GM19025 (cell line): ENCODE data around the gene DGKE.

Experiments
- ATAC-seq: cut with Tn5 transposase; IDR thresholded peaks from one replicate; pipeline ENCODE4 v1.9.1; 2021; ENCODE audit warnings: mild to moderate bottlenecking, low read depth, moderate library complexity; ENCODE audit not compliant: unreplicated experiment

DGKE gene

DNA sequence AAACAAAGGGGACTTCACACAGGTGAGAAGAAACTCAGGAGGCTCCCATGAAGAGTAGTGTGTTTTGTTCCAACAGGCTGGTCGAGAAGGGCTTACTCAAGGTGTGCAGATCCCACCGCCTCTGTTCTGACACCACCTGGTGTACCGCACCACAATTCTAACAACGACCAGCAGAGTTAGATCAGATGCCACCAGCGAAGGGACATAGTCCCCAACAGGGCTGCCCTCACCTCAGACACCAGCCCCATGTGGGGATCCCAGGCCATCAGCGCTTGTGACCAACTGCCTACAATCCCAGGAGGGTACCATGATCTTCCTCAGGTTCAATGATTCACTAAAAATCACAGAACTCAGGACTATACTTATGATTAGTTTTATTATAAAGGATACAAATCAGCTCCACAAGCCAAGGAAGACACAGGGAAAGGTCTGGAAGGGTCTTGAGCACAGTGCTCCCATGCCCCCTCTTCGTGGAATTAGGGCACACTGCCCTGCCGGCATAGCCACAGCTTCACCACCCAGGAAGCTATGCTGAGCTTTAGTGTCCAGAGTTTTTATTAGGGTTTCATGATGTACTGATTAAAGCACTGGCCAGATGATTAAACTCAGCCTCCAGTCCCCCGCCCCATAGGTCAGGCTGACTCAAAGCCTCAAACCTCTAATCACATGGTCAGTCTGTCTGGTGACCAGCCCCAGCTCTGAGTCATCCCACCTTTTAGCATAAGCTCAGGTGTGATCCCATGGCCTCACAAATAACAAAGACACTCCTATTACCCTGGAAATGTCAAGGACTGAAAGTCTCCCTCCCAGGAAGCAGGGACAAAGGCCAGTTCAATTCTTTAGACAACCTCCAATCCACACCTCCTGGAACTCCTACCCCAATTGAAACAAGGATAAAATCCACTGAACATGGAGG lies 53.9 kb downstream of the DGKE start:
- ATAC-seq, result no peak

DNA sequence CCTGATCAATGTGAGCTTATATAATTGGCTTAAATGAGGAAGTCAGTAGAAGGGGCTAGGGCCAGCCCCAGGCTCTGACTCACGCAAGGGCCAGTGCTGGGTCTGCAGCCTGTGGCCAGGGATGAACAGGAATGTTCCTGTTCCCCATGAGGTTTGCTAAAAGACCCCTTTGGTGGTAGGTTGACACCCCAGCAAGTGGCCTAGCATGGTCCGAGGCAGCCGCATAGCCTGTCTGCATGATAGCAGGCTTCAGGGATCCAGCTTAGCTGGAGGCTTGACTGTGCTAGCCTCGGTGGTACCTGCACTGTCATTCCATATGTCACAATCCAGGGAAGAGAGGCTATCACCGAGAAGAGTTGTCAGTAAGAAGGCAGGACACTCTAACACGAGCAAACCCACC lies 56.4 kb downstream of the DGKE start:
- ATAC-seq, result no peak

DNA sequence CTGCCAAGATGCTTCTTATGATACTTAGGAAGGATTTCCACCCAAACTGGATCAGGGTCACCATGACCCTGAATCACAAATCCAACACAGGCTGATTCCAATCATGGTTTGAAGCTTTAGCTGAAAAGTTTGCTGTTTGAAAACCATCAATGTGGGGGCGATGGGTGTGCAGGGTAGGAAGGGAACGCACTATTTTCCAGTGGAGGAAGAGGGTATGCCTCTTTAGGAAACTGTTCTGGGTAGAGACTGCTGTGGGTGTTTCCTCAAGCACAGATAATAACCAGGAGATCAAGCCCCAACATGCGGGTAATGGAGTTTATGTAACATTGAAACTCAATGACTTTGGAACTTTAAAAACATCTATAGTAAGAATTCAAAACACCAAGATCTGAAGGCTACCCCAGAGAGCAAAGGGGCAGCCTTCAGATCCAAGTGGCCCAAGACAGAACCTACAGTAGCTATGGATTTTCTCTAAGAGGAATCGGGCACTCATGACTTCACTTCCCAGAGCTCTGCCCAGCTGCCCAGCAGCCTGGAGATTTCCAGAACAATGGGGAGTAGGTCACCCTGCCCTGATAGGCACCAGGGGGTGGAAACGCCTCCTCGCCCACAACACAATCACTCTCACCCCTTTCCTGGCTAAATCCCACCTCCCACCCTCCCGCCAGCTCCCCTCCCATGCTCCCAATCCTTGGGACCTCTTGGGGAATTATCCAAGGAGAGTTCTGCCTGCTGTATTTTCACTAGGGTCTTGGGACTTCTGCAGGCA lies 57.1 kb downstream of the DGKE start:
- ATAC-seq, result no peak

DNA sequence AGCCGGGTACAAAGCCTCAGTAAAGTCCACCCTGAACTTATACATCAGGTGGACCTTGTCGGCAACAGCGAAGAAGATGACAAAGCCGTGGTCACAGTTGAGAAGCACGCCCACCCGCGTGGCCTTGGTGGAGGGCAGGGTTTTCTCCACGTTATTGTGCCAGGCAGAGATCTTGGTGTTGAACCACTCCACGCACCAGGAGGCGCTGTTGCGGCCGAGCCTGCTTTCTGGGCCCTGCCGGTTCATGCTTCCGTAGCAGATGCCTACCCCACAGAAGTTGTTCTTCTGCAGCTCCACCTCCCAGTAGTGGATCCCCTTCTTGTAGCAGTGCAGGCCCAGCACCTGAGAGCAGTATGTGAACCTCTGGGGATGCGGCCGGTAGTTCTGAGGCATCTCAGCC lies 57.8 kb downstream of the DGKE start:
- no peak for ATAC-seq

DNA sequence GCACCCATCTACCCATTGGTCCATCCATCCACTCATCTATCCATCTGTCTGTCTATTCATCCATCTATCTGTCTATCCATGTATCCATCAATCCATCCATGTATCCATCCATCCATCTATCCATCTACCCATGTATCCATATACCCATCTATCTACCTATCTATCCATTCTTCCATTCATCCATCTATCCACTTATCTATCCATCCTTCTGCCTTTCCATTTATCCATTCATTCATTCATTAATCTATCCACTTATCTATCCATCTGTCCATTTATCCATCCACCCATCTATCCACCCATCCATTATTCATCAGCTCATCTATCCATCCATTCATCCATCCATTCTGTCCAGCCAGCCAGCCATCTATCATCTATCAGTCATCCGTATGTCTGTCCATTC lies 58.4 kb downstream of the DGKE start:
- ATAC-seq, result no peak

DNA sequence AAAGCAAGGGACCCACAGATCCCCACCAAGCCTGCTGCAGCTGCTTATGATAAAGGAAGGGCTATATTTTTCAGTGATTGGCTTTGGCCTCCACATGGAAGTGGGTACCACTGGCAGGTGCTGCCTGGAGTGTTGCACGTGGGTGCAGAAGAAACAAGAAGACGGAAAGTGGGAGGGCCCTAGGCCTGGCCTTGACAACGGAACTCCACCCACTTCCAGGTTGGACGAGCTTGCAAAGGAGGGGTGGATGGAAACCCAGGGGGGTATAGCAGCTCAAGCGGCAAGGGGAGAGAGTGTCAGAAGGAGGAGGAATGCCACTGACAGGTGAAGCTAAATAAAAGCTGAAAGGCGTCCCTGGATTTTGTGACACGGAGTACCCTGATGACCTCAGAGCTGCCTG lies 59.6 kb downstream of the DGKE start:
- ATAC-seq, result no peak

DNA sequence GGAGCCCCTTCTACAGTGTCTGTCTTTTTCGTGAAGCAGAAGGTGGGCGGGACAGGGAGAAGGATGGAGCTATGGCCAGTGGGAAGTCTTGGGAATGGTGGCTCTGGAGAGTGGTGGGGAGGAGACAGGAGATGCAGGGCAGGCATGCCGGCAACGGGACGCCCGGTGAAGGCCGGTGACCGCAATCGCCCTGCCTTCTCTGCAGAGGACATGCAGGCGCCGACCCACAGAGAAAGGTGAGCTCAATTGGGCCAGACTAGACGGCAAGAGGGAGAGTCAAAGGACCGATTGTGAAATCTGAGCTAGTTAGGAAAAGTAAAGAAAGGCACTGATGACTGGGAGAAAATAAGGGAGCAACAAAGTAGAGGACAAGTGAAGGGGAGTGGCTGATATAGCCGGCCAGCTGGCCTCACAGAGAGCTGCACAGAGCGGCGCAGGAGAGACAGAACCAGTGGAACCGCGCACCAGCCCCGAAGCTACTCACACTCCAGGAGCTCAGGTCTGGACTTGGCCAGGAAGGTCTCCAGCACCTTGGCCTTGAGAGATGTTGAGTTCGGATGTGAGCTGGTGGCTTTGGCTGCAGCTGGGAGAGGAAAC lies 61.0 kb downstream of the DGKE start:
- no peak for ATAC-seq

DNA sequence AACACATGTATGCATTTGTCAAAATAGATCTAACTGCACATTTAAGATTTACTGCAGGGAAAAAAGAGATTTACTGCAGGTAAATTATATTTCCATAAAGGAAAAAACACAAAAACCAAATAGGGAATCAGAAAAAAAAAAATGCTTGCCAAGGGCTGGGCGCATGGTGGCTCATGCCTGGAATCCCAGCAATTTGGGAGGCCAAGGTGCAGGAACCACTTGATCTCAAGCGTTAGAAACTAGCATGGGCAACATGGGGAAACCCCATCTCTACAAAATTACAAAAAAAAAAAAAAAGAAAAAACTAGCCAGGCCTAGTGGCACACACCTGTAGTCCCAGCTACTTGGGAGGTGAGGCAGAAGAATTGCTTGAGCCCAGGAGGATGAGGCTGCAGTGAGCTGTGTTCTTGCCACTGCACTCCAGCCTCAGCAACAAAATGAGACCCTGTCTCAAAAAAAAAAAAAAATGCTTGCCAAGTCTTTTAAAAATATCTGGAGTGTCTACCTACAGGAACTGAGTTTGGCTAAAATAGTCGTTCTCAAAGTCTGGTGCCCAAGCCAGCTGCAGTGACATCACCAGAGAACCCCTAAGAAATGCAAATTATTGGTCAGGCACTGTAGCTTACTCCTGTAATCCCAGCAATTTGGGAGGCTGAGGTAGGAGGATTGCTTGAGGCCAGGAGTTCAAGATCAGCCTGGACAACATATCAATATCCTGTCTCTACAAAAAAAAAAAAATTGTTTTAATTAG lies 62.4 kb downstream of the DGKE start:
- no peak for ATAC-seq

DNA sequence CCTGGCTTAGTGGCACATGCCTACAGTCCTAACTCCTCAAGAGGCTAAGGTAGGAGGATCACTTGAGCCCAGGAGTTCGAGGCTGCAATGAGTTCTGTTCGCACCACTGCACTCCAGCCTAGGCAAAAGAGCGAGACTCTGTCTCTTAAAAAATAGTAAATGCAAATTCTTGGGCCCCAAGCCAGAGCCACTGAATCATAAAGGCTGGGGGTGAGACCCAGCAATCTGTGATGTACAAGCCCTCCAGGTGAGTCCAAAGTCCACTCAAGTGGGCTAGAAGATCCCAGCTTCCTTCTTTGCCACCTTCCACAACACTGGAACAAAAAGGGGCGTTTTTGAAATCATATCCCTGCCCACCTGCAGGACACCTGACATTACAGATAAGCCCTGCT lies 63.0 kb downstream of the DGKE start:
- ATAC-seq, result no peak

DNA sequence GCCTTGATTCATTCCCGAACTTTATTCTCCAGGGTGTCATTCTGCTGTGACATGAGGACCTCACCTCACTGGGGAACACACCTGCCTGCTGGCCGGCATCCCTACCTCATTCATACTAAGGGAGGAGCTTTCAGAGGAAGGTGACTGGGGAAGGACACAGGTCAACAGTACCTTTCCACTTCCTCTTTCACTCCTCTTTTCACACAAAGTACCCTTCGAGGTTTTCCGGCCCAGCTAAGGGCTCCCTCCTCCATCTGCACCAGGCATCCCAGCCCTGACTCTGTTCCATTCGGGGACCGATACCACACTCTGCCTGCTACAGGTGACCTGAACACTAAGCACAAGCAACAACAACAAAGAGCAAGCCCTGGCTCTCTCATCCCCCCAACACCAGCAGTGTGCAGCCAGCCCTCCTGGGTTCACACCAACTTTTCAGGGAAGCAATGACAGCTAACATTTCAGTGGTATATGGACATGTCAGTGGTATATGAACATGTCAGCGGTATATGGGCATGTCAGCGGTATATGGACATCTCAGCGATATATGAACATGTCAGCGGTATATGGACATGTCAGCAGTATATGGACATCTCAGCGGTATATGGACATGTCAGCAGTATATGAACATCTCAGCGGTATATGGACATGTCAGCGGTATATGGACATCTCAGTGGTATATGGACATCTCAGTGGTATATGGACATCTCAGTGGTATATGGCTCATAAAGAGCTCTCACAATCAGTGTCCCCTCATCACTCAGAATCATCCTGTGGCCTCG lies 63.9 kb downstream of the DGKE start:
- no peak for ATAC-seq

DNA sequence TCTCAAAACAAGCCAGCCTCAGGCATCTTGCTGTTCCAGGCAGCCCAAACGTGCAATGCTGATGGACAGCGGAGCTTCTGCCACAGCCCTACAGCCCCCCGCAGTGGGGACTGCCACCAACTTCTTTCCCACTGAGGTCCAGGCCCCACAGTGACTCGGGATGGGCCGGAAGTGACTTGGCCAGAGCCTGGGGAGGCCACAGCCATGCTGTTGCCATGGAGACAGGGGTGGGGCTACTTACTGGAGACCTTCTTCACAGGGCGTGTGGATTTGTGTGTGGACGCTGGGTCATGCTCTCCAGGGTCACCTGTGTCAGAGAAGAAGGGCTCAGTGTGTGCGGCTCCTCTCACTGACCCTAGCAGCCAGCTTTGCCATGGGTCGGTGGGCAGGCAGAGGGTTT lies 64.9 kb downstream of the DGKE start:
- ATAC-seq, result no peak

DNA sequence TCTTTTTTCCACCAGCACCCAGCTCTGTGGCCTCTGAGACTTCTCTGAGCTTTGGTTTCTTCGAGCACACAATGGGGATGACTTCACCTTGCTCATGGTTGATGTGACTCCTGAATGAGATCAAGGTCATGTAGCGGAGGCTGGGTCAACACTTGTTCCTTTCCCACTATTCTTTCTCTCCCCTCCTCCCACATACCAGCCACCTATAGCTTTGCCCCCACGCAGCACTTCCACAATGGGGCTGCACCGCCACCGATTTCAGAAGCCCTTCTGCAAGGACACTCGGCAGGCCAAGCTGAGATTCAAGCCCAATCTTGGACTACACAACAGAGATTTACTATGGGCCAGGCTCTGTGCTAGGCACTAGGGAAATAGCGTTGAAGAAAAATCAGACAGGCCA lies 65.5 kb downstream of the DGKE start:
- ATAC-seq, result no peak

DNA sequence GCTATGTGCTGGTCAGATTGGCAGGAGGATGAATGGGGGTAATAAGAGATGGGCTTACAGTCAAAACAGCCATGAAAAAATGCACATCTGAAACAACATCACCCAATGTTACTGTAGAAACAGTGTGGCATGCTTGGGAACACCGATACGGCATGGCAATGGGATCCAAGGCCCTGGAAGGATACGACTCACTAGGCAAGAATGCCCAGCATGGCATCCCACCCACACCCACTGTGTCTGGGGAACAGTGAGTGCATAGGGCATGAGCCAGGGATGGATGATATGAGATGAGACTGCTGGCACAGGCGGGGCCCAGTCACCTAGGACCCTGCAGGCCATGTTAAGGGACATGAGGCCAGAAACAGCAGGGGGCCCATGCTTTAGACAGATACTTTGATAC lies 68.4 kb downstream of the DGKE start:
- no peak for ATAC-seq

DNA sequence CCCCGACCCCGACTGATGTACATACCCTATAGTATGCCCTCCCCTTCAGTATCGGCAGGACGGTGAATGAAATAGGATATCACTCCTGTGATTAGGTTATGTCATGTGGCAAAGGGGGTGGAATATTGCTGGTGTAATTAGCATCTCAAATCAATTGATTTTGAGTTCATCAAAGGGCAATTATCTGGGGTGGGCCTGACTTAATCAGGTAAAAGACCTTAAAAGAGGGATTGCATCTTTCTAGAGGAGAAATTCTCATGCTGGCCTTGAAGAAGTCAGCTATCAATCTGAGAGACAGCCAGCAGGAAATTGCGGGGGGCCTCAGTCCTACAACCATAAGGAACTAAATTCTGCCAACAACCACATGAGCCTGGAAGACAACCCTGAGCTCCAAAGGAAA lies 69.6 kb downstream of the DGKE start:
- ATAC-seq, result no peak

DNA sequence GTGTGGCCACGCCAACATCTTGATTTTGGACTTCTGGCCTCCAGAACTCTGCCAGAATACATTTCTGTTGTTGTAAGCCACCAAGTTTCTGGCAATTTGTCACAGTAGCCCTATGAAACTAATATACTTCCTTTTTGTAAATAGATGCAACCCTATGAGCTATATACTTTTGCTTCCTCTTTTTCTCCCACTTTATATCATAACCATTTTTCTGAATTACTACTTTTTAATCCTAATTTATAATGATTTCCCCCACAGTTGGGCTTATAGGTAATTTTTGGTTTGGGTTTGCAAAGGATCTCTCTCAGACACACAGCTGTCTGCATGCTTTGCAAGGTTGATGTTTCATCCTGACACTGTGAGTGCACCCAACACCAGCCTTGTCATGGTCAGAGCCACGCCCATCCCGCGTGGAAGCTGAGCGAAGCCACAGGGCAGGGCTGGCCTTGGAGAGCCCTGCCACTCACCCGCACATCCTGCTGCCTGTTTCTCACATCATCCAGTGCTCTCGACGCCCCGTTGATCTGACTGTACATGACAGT lies 74.1 kb downstream of the DGKE start:
- peak; percentile 85 for ATAC-seq

DNA sequence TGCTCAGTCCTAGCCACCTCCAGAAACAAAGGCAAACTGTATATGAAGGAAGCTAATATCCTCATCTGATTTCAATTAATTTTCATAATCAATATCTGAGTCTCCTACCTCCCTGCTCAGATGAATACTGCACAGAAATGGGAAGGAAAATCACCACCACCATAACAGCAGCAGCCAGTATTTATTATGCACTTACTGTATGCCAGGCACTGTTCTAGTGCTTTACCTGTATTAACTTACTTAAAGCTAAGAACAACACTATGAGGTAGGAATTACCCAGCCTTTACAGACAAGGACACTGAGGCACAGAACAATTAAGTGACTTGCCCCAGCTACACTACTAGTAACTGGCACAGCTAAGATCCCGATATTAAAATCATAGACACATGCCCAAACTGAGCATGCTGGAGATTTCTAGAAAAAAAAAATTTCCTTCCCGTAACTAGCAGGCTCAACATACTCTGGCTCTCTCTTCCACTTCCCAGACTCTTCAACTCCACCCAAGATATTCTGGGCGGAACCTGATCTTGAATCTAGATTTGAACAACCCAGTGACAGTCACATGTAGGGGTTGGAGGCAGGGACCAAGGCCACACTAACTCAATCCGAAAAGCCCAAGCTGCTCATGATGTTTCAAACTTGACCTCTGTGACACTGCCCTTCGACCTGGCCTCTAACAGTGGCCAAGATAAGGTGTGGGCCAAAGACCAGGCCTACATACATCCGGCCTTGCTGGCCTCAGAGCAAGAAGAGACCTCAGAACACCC lies 76.0 kb downstream of the DGKE start:
- no peak for ATAC-seq

DNA sequence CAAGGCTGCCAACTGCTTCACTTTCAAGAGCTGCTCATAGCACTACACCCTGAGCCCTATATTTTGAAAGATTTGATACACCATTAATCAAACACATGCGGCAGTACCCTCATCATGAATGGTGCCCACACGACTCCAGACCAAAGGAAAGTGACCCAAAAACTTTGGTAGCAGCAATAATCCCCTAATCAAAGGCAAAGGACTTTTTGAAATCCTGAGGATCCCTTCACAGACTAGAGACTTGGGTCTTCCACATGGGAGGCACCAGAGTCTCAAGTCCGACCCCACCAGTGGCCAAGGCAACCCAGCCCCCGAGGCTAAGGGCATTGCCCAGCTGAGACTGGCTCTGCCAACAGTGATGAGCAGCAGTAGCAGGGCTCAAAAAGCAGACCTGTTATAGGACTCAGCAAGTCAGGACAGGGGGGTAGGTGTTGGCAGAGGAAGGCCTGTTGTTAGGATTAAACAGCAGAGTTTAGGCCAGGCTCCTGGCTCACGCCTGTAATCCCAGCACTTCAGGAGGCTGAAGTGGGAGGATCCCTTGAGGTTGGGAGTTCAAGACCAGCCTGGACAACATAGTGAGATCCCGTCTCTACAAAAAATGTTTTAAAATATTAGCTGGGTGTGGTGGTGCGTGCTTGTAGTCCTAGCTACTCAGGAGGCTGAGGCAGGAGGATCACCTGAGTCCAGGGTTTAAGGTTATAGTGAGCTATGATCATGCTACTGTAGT lies 76.7 kb downstream of the DGKE start:
- no peak for ATAC-seq
